T-helper 1 cell (primary cell): ENCODE measurements around the gene APBB3.

Experiments used
- DNase-seq, 5 donors: peaks; one replicate each; pipeline ENCODE4 v3.0.0-alpha.2; 2012 to 2020

Gene APBB3

DNA sequence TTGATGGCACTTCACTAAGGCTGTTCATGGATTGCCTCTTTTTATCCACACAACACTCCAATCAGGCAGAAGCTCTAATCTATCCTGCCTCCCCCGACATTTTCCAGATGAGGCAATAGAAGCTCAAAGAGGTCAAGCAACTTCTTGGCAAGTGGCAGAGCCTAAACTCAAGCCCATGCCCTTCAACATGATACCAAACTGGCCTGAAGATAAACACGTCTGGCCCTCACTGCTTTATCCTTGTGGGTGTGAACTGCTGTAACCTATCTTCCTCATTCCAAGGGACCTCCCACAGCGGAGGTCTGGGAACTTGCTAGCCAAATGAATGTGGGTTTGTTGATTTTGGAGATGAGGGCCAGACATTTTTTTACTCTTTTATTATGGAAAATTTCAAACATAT is 9.8 kb upstream of the APBB3 start:
- DNase-seq = no peak

DNA sequence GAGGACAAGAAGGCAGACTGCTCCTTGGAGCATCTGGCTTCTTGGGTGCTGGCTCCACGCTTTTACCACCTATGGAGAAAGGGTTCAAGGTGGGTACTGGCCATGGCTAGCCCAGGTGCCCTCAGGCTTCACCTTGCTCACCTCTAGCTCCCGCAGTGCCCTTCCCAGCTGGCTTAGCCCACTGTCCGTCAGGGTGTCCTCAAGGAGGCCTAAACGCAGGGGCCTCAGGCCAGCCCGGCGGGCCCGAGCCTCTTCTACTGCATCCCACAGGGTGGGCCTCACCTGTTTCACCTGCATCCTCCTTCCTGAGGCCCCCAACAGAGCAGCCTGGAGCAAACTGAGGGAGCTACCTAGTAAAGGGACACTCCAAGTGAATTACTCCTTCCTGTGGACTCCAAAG is 9.3 kb upstream of the APBB3 start:
- no peak for DNase-seq

DNA sequence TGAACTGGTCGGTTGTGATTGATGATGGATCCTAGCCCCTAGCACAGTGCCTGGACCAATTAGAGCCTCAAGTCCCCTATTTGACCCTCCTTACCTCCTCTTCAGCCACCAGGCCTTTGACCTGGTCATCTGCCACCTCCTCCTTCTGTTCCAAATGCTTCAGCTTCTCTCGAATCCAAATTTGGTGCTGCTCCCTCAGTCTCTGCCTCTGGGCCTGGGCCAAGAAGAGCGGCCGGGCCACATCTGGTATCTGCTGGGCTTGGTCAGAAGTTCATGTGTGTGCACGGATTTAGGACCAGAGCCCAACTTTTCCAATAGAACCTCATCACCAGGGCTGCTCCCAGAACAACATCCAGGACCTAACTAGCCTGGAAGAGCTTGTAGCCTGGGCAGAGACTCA is 6.7 kb upstream of the APBB3 start:
- DNase-seq = no peak

- DNase-seq = no peak
Observed at GRCh38 chr5:140570488-140570887, 6.1 kb upstream of the APBB3 start.

GRCh38 chr5:140570058-140570457 is 5.7 kb upstream of the APBB3 start:
- DNase-seq = no peak

DNA sequence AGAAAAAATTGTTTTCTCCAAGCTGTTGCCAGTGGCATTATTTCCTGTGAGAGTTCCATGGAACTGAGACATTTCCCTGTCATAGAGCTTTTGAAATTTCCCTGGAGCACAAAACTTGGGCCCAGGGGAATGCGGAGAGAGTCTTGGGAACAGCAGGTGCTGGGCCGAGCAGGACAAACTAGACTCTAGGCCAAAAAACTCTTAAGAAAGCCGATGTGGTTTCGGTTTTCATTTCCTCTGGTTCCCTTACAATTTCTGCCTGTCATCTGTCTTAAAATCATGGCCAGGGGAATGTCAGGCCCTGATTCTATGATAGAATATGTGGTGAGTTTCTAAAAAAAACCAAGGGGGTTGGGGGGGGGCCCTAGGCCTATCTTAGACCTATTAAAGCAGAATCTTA is 4.8 kb upstream of the APBB3 start:
- peak in 1 of 5 donors; percentile 42 for DNase-seq

DNA sequence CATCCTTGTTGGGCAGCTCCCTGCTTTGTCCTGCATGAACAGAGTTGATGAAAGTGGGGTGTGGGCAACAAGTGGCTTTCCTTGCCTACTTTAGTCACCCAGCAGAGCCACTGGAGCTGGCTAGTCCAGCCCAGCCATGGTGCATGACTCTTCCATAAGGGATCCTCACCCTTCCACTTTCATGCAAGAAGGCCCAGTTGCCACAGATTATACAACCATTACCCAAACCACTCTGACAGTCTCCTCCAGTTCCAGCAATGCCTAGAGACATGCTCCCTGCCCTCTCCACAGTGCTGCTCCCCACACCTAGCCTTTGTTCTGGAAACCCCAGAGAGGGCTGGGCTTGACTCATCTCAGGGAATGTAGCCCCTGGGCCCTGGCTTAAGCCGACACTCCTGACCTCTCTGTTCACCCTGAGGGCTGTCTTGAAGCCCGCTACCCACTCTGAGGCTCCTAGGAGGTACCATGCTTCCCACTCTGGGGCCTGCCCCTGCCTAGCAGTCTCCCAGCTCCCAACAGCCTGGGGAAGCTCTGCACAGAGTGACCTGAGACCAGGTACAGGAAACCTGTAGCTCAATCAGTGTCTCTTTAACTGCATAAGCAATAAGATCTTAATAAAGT is 4.2 kb upstream of the APBB3 start:
- DNase-seq = no peak

GRCh38 chr5:140567871-140568270 is 3.5 kb upstream of the APBB3 start:
- DNase-seq = no peak

- no peak for DNase-seq
Observed at GRCh38 chr5:140567136-140567818, 2.9 kb upstream of the APBB3 start.

GRCh38 chr5:140566665-140567064 is 2.3 kb upstream of the APBB3 start:
- DNase-seq = no peak

GRCh38 chr5:140565780-140566095 is 1.3 kb upstream of the APBB3 start:
- no peak for DNase-seq

- DNase-seq = no peak
Observed at GRCh38 chr5:140565024-140565779, 804 bp upstream of the APBB3 start.

DNA sequence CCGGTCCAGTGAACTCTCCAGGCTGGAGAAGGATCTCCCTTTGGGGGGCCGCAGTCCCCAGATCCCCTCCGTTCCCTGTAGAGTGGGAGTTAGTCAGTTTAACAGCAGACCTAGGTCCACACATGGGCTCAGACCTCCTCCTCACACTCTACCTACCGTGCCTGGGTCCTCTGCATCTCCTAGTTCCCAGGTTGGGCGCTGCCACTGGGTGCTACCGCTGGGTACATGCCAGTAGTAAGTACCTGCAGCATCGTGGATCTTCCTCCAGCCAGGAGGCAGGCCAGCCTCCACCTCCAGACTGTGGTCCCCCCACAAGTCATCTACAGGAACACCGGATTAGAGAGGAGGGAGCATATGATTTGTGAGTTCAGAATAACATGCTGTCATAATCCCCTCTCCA is 802 bp downstream of the APBB3 start:
- DNase-seq = no peak

DNA sequence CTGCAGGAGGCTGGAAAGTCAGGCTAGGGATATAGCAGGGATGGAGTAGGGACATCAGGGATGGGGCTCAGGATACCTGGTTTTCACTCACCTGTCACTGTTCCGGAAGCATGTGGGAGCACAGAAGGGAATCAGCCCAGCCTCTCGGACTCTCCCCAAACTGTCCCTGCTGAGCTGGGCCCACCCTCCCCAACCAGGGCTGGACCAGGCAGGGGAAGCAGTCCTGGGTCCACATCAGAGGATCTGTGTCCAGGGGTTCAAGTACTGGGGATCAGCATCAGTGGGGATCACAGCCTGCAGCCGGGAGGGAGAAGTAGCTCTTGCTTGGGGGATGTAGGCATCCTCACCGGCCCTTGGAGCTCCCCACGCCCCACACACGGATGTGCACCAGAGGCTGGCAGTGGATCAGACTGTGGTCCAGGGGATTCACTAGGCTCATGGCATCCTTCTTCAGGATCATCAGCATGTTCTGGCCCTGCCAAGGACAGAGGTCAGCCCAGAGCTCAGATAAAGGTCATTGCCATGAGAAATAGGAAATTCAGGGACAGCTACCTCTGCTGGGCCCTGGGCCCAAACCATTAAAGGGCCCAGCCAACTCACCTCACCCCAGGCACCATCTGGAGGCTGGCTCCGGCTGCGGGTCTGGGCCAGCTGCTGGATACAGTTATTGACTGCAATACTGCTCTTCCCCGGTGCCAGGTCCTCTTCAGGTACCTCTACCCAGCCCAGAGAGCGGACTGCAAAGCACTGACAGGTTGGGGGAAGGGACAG is 2.5 kb downstream of the APBB3 start:
- no peak for DNase-seq

- no peak for DNase-seq
Observed at GRCh38 chr5:140560227-140560626, 4.2 kb downstream of the APBB3 start.

- DNase-seq = no peak
Observed at GRCh38 chr5:140558542-140558941, 5.9 kb downstream of the APBB3 start.

DNA sequence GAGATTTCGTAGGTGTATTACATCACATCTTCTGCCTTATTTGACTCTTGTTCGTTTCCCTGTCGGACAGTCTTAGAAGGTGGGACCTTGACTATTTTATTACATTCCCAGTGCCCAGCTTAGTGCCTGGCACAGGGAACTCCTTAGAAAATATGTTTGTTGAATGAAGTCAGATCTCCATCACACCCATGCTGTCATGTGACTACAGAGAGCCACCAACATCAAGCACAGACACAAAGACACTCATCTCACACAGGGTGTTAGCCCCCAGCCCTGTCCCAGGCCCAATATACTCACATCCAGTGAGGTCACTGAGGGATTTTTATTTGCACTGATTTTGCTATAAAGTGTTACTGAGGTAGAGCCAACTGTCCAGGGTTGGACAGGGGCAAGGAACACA is 6.4 kb downstream of the APBB3 start:
- DNase-seq = no peak

- DNase-seq = peak; percentile 66 to 91 (median 75)
Observed at GRCh38 chr5:140557136-140557805, 7.1 kb downstream of the APBB3 start, which contains the start of gene SRA1. TSS of gene SRA1 (minus strand) at chr5:140557473. CDS start at chr5:140557452, 21 bp downstream.

GRCh38 chr5:140556438-140556837 is 8.0 kb downstream of the APBB3 start:
- peak in 1 of 5 donors; percentile 33 for DNase-seq

GRCh38 chr5:140555747-140556312 is 8.6 kb downstream of the APBB3 start:
- no peak for DNase-seq

DNA sequence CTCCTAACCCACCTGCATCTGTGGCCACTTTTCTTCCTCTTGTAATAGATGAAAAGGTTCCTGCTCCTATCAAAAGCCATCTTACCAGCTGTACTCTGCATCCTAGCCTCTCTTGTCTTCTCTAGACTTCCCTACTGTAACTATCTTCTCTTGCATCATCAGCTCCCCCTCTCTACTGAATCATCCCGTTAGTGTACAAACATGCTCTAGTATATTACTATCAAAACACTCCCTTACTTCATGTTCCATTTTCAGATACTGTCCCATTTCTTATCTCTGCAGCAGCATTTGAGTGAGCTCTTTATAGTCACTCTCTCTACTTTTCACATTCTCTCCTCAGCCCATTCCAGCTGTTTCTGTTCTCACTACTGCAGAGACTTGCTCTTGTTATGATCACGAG is 9.9 kb downstream of the APBB3 start:
- no peak for DNase-seq

DNA sequence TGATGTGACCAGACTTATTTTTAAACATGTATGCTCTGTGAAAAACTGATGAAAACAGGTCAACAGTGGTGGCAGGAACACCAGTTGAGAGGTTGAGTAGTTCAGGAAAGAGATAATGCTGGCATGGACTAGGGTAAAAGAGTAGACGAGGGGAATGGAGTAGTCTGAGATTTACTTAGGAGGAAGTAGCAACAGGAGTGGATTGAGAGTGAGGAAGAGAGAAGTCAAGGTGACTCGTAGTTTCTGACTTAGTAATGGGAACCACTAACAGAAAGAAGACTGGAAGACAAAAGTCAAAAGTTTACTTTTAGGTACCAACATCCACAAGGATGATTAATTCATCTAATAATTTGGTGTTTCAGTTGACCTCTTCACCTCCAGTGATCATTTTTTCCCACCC is 10.7 kb downstream of the APBB3 start:
- DNase-seq = no peak
